GM18909 (cell line): ENCODE measurements around the gene DNAJC9.

Experiments used
- ATAC-seq: cut with Tn5 transposase; IDR thresholded peaks from one replicate; pipeline ENCODE4 v1.9.1; 2021; ENCODE audit warnings: mild to moderate bottlenecking; ENCODE audit not compliant: unreplicated experiment, poor library complexity

Gene DNAJC9

DNA sequence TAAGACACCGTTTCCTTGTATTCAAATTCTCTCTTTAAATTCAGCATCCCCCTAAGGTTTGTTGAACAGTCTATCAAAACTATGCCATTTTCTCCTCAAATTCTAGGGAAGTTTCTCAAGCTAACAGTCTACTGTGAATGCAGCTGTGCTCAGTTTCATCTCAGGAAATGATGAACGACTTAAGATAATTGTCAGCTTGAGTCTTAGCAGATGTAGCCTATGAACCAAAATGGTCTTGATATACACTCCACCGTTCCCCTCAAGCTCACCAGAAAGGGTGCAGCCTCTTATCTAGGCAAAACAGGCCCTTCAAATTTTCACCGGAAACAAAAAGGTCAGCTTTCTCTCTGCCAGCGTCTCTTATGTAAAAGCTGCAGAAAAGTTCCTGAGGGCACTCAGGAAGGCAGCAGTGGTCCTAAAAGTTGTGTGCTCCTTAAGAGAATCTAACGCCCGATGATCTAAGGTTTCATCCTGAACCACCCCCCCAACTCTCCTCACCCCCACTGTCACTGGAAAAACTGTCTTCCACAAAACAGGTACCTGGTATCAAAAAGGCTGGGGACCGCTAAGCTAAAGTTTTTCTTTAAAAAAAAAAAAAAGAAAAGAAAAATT is 2.1 kb downstream of the DNAJC9 start:
- no peak for ATAC-seq

DNA sequence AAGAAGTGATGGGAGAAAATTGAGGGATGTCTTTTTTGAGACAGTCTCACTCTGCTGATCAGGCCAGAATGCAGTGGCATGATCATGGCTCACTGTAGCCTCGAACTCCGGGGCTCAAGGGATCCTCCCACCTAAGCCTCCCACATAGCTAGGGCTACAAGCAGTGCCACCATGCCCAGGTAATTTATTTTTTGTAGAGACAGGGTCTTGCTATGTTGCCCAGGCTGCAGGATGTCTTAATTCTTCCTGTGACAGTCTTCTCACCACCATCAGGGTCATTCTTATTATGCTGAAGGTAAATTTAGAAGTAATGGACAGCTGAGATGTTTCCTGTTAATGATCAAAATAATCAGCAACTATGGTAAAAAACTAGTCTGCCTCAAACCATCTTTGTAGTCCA is 7.1 kb downstream of the DNAJC9 start:
- ATAC-seq, result no peak

DNA sequence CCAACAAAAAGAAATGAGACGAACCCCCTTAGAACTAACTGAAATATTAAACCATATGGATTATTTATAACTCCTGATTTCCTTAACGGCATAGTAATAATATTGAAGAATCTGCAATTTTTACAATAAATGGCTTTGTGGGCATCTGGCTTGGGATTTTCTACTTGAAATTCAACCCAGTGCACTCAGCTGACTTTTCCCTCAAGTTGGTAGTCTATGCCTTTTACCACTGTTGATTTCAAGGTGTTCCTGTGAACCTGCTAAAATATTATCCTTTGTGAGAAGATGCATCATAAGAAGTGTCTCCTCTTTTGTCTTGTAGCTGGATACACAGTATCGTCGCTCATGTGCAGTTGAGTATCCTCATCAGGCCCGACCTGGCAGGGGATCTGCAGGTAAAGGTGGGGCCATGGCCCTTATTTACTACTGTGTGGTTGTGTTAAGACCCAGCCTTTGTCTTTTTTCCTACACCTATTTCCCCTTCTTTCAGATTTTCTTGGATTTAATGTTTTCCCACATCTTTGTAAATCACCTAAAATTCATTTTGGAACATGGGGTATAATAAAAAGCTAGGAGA is 8.0 kb downstream of the DNAJC9 start:
- no peak for ATAC-seq

DNA sequence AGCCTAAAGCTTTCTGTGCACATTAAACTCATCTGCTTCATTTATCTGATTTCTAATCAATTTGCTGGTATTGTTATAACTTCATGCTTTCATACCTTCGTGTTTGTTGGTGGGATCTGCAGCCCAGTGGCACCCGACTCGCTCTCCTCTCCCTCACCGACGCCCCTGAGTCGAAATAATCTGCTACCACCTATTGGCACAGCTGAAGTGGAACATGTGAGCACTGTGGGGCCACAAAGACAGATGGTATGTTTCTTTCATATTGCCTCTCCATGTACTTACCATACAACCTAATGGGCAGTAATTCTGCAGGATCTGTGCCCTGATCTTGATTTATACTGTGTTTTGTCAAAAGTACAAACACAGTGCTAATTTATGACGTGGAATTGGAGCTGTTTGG is 12.4 kb downstream of the DNAJC9 start:
- no peak for ATAC-seq

DNA sequence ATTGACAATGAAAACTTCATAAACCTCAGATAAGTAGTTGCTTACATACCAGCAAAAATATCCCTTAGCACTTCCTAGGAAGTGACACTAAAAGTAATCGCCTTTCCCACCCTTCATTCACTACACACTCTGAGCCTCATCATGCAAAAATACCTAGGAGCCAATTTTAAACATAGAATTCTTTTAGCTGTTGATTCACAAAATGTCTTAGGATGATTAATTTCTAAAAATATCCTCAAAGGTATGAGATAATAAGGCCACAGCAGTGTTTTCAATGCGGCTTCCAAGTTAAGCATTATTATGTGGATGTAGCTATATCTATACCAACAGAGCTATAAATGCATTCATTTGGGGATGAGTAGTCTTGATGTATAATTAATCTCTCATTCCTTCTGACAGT is 13.2 kb downstream of the DNAJC9 start:
- no peak for ATAC-seq

DNA sequence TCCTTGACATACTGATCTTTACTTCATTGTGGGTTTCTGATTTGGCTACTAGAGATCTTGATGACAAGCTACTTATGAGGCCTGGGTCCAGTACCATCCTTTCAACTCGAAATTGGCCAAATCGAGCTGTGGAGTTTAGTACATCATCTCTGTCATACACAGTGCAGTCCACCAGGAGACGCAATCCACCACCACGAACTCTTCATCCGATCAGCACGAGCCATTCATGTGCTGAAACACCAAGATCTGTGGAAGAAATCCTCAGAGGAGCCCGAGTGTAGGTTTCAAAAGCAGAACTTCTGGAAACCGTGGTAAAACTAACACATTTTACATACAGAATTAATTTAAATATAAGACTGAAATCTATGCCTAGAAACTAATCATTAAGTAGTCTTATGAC is 14.2 kb downstream of the DNAJC9 start:
- ATAC-seq, result no peak

DNA sequence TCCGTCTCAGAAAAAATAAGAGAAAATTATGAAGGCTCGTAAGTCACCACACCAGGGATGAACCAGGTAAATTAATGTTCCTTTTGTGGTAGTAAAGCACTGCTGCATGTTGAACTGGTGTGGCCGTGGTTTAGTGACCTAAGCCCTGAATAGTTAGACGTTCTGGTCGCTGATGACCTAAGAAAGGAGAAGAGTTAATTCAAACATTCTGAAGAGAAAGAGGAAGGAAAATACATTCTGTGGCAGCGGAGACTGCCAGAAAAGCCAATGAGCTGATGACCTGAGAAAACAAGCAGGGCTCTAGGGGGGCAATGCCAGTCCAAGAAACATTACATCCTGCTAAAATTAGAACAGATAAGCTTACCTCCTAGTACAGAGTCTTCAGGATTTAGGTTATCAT is 17.5 kb downstream of the DNAJC9 start:
- ATAC-seq, result no peak

DNA sequence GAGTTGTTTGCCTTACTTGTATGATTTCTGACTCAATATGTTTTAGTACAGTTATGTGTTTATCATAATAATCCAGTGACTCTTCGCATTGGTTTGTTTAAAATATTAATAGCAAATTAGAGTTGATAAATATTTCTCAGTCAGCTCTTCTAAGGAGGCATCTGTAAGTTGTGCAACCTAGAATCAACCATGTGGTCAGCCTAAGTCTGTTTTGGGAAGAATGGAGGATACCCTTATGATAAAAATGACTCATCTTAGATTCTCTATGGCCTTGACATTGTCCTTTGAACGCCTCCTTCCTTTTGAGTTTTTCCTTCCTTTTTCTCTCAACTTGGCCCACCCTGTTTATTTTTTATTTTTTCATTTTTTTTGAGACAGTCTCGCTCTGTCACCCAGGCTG is 18.8 kb downstream of the DNAJC9 start:
- ATAC-seq, result no peak

DNA sequence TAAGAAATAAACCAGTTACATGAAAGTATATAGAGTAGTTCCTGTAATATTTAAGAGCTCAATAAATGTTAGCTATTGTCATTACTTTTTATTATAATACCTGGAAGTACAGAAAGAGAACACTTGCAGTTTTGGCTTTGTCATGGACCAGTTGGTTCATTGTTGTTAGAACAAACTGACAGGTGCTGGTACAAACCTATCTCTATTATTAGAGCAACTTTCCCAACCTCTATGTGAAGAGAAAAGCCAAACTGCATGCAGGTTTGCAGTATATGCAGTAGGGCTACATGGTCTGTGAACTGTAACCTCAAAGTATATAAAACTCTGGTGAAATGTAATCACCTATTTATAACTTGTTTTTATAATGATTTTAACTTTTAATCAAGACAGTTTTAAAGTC is 20.4 kb downstream of the DNAJC9 start:
- ATAC-seq, result no peak

DNA sequence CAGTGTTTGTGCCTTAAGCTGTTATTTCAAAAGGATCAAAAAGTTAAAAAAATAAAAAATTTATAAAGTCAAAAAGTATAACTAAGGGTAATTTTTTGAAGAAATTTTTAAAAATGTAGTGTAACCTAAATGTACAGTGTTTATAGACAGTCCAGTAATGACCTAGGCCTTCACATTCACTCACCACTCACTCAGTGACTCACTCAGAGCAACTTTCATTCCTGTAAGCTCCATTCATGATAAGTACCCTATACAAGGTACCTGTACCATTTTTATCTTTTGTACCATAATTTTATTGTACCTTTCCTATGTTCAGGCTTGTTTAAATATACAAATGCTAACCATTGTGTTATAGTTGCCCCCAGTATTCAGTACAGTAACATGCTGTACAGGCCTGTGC is 21.5 kb downstream of the DNAJC9 start:
- ATAC-seq, result no peak

DNA sequence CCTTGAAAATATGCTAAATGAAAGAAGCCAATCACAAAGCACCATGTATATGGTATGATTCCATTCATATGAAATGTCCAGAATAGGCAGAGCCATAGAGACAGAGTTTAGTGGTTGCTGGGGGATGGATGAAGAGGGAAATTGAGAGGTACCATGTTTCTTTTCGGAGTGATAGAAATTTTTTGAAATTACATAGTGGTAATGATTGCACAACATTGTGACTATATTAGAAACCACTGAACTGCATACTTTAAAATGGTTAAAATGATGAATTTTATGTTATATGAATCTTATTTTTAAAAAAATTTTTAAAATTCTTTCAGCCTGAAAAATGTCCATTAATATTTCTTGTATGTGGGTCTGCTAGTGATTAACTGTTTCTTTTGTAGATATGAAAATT is 26.1 kb downstream of the DNAJC9 start:
- no peak for ATAC-seq

DNA sequence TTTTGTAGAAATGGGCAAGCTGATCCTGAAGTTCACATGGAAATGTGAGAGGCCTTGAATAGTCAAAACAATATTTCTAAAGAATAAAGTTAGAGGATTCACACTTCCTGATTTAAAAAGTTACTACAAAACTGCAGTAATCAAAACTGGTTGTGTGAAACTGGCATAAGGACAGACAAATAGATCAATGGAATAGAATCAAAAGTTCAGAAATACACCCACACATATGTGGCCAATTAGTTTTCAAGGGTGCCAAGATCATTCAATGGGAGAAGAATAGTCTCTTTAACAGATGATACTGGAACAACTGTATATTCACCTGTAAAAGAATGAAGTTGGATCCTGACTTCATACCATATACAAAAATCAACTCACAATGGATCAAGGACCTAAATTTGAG is 27.7 kb downstream of the DNAJC9 start:
- ATAC-seq, result no peak

DNA sequence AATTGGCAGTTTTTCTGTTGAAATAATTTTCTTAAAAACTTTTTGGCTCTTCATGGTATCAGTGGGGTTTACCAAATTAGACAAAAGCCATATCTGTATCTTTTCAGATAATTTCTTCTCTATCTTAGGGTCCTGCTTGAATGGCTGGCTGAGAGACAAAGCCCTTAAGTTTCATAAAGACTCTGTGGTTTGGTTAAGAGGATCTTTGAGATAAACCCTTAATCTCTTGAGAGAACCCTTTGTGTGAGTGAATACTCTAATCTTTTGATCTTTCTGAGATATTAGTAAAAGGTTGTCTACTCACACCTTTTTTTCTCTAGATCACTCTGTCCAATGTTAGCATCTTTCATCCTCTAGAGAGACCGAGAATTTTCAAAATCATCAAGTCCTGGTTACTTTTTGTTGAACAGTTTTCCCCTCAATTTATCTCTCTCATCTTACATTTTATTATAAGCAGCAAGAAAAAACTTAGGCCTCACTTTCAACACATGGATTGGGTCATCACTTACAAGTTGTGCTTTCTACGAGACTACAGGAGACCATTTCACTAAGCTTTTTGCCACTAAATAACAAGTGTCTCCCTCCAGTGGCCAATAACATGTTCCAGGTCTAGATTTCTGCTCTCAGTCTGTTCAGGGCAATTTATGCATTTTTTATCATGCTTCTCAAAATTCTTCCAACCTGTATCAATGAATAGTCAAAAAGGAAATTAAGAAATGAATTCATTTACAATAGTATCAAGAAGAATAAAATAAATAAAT is 28.4 kb downstream of the DNAJC9 start:
- no peak for ATAC-seq

DNA sequence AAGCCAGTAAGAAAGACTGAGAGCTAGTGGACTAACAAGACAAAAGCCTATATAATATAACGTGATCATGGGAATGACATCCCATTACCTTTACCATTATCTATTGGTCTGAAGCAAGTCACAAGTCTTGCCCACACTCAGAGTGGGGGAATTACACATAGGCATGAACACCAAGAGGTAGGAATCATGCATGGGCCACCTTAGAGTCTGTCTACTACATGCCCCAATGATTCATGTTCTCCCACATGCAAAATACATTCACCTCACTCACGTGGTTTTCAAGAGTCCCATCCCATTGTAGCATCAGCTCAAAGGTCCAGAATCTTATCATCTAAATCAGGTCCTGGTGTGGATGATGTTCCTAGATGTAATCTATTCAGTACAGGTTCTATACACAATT is 29.4 kb downstream of the DNAJC9 start:
- no peak for ATAC-seq

DNA sequence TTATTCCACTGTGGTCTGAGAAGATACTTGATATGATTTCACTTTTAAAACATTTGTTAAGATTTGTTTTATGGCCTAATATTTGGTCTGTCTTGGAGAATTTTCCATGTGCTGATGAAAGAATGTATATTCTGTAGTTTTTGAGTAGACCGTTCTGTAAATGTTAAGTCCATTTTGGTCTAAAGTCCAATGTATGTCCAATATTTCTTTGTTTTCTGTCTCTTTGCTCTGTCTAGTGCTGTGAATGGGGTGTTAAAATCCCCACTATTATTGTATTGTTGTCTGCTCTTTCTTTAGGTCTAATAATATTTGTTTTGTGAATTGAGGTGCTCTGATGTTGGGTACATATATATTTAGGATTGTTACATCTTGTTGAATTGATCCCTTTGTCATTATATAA is 31.3 kb downstream of the DNAJC9 start:
- no peak for ATAC-seq

DNA sequence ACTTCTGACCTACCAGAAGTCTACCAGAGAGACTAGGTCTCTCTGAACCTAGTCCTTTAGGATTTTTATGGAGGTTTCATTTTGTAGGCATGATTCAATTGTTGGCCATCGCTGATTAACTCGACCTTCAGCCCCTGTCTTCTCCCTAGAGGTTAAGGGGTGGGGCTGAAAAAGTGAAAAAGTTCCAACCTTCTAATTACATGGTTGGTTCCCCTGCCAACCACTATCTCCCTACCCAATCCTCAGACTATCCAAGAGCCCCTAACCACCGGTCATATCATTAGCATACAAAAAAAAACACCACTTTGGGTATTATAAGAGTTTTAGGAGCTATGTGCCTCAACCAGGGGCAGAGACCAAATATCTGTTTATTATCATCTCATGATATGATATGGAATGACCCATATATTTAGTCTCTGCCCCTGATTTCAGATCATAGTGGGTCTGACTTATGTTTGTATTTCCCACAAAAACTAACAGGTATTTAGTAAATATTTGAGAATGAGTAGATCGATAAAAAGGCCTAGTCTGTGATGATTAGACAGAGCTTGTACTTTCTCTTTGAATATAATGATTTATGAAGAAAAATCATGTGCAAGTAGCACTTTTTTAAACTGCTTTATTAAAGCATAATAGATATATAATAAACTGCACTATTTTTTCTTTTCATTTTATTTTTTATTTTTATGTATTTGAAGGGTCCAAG is 35.8 kb downstream of the DNAJC9 start:
- no peak for ATAC-seq

DNA sequence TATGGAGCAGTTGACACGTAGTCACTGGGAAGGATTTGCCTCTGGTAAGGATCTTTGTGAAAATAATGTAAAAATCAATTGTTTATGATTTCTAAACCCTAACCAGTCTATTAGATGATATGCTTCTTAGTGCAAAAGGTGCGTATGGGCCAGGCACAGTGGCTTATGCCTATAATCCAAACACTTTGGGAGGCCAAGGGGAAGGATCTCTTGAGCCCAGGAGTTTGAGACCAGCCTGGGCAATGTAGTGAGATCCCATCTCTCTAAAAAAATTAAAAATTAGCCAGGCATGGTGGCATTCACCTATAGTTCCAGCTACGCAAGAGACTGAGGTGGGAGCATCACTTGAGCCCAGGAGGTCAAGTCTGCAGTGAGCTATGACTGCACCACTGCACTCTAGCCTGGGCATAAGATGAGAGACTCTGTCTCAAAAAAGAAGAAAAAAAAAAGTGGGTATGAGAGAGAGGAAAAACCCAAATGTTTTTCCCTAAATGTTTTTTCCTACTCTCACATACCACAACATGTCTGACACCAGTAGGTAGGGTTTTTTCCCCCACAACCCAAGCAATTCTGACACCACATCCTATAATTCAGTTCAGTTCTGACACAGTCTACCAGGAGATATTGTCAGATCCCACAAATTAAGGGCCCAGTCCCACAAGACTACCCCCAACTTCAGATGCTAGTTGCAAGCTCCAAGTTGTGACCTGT is 36.5 kb downstream of the DNAJC9 start:
- no peak for ATAC-seq

DNA sequence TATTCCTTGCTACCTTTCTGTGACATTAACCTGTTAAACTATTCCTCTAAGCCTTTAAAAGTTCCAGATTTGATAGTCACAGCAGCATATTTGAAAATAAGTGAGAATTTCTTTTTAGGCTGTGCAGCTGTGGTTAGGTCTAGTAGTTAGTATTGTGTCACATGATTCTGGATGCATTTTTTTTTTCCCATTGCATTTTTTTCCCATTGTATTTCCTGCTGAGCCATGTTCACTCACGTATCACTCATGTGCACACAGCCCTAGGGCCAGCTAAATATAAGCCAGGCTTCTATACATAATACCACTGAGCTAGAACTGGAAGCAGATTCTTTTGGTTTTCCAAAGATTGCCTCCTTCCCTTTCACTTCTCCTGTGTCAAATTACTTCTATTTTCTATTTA is 37.4 kb downstream of the DNAJC9 start:
- no peak for ATAC-seq

DNA sequence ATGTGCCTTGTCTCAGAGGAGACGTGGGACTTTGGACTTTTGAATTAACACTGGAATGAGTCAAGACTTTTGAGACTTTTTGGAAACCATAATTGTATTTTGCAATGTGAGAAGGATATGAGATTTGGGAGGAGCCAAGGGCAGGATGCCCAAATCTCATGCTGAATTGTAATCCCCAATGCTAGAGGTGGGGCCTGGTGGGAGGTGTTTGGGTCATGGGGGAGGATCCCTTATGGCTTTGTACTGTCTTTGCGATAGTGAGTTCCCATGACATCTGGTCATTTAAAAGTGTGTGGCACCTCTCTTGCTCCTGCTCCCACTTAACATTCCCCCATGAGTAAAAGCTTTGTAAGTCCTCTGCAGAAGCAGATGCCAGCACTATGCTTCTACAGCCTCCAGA is 39.2 kb downstream of the DNAJC9 start:
- ATAC-seq, result no peak

DNA sequence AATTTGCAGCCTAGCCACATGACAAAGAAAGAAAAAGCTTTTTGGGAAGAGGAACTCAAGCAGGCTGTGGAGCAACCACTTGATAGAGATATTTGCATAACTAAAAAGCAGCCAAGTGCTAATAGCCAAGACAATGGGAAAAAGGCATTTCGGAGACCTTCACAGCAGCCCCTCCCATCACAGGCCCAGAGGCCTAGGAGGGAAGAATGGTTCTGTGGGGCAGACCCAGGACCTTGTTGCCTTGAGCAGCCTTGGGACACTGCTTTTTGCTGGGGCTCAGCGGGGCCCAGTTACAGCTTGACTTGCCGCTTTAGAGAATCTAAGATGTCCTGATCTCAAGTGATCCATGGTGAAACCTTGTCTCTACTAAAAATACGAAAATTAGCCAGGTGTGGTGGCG is 40.7 kb downstream of the DNAJC9 start:
- ATAC-seq, result no peak

DNA sequence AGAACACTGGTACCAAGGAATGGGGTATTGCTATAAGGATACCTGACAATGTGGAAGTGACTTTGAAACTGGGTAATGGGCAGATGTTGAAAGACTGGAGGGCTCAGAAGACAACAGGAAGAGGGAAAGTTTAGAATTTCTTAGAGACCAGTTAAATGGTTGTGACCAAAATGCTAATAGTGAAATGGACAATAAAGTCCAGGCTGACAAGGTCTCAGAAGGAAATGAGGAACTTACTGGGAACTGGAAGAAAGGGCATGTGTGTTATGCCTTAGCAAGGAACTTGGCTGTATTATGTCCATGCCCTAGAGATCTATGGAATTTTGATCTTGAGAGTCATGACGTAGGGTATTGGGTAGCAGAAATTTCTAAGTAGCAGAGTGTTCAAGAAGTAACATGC is 41.2 kb downstream of the DNAJC9 start:
- ATAC-seq, result no peak
